Measurements from ENCODE around the gene PHF19. TPM values are rescaled to one million over a fixed set of nuclear protein-coding genes. Genes with fewer than 3 reads are reported as not detected.

PHF19 gene
- total and polyA plus RNA-seq, 2 donors = 32.6 to 47.1 TPM

GRCh38 chr9:120856700-120857099 is 20.3 kb downstream of the PHF19 start:
- WGBS = 95% methylated on average over 4 of the region's 4 CpGs
- DNase-seq (ENCODE audit: low read depth in 6 of 9, low spot score in 9 of 9) = no peak
- Histone ChIP-seq H3K9me3 (ENCODE audit: control insufficient read depth in 2 of 2, insufficient read depth in 1 of 2, low read length in 1 of 2) (no peaks in the 10 kb centered on the region), H3K4me3 (ENCODE audit: low read length in 2 of 2) (no peak overlapping the region), H3K4me1 (ENCODE audit: control insufficient read depth in 2 of 2, insufficient read depth in 2 of 2, low read length in 2 of 2) (no peaks in the 10 kb centered on the region), H3K36me3 (ENCODE audit: control insufficient read depth in 2 of 2, insufficient read depth in 2 of 2, low read length in 1 of 2) (peaks cover 68 to 89% of the 10 kb centered on the region in 2 donors), H3K27me3 (ENCODE audit: control insufficient read depth in 2 of 2, insufficient read depth in 1 of 2, low read length in 1 of 2) (no peaks in the 10 kb centered on the region), H3K27ac (ENCODE audit: low read depth in 1 of 2, low read length in 1 of 2) (no peak overlapping the region)

DNA sequence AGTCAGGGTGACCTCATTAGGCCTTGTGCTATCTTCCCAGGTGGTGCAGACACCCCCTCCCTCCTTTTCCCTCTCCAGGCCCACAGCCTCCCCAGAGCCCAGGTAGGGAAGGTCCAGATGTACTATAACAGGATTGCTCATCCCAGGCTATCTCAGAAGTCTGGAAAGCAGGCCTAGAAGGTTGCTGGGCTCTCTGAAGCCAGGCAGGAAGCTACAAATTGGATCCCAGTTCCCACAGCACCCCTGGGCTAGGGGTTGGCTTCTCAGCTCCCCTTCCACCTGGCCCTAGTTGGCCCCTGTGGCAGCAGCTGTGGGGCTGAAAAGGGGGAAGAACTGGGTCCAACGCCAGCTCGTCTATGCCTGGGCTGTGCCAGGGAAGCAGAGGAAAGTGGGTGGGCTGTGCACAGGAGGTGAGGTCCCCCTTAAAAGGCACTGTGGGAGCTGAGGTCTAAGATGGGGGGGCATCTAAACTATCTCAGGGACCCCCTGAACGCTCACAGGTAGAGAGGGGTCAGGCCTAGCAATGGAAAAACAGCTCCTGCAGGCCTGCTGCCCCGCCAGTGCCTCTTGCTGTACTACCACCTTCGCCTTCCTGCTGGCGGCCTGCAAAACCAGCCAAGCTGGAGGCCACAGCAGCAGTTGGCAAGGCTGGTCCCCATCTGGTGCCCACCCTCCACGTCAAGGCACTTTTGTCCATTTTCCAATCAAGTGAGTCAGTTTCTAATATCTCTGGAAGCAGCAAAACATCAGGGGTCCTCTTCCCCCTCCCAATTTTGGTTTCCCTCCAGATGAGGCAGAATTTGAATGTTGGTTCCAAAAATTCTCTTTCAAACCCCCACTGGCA is 20.9 kb downstream of the PHF19 start:
- H3K4me1 ChIP-seq (ENCODE audit: control insufficient read depth in 2 of 2, insufficient read depth in 2 of 2, low read length in 2 of 2) = no peaks in the 10 kb centered on the region
- no peak overlapping the region for H3K27ac ChIP-seq (ENCODE audit: low read depth in 1 of 2, low read length in 1 of 2)
- H3K9me3 ChIP-seq (ENCODE audit: control insufficient read depth in 2 of 2, insufficient read depth in 1 of 2, low read length in 1 of 2) = no peaks in the 10 kb centered on the region
- no peak for DNase-seq (ENCODE audit: low read depth in 6 of 9, low spot score in 9 of 9)
- WGBS = 97% methylated on average over 7 of the region's 7 CpGs
- H3K27me3 ChIP-seq (ENCODE audit: control insufficient read depth in 2 of 2, insufficient read depth in 1 of 2, low read length in 1 of 2) = no peaks in the 10 kb centered on the region
- H3K4me3 ChIP-seq (ENCODE audit: low read length in 2 of 2) = no peak overlapping the region
- peaks cover 68 to 88% of the 10 kb centered on the region in 2 donors for H3K36me3 ChIP-seq (ENCODE audit: control insufficient read depth in 2 of 2, insufficient read depth in 2 of 2, low read length in 1 of 2)

GRCh38 chr9:120854596-120855327 is 22.2 kb downstream of the PHF19 start:
- Histone ChIP-seq H3K9me3 (ENCODE audit: control insufficient read depth in 2 of 2, insufficient read depth in 1 of 2, low read length in 1 of 2) (no peaks in the 10 kb centered on the region), H3K4me1 (ENCODE audit: control insufficient read depth in 2 of 2, insufficient read depth in 2 of 2, low read length in 2 of 2) (no peaks in the 10 kb centered on the region), H3K36me3 (ENCODE audit: control insufficient read depth in 2 of 2, insufficient read depth in 2 of 2, low read length in 1 of 2) (peaks cover 57 to 78% of the 10 kb centered on the region in 2 donors), H3K27me3 (ENCODE audit: control insufficient read depth in 2 of 2, insufficient read depth in 1 of 2, low read length in 1 of 2) (no peaks in the 10 kb centered on the region), H3K27ac (ENCODE audit: low read depth in 1 of 2, low read length in 1 of 2) (no peak overlapping the region), H3K4me3 (ENCODE audit: low read length in 2 of 2) (no peak overlapping the region)
- WGBS = 94% methylated on average over 3 of the region's 3 CpGs
- no peak for DNase-seq (ENCODE audit: low read depth in 6 of 9, low spot score in 9 of 9)

DNA sequence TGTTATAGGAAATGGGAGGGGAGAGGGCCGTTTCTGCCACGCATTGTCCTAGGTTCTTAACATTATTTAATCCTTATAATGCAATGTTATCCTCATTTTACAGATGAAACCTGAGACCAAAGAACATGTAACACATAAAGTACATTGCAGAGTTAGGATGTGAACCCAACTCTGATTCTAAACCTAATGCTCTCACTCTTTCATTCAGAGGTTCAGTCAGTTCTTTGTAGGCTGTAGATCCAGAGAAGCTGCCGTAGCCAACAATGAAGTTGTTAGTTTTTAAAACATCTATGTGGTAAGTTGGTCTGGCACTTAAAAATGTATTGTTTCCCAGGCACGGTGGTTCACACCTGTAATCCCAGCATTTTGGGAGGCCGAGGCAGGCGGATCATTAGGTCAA is 23.8 kb downstream of the PHF19 start:
- Histone ChIP-seq H3K9me3 (ENCODE audit: control insufficient read depth in 2 of 2, insufficient read depth in 1 of 2, low read length in 1 of 2) (no peaks in the 10 kb centered on the region), H3K36me3 (ENCODE audit: control insufficient read depth in 2 of 2, insufficient read depth in 2 of 2, low read length in 1 of 2) (peaks cover 44 to 75% of the 10 kb centered on the region in 2 donors), H3K27me3 (ENCODE audit: control insufficient read depth in 2 of 2, insufficient read depth in 1 of 2, low read length in 1 of 2) (no peaks in the 10 kb centered on the region), H3K4me1 (ENCODE audit: control insufficient read depth in 2 of 2, insufficient read depth in 2 of 2, low read length in 2 of 2) (no peaks in the 10 kb centered on the region), H3K27ac (ENCODE audit: low read depth in 1 of 2, low read length in 1 of 2) (no peak overlapping the region), H3K4me3 (ENCODE audit: low read length in 2 of 2) (no peak overlapping the region)
- DNase-seq (ENCODE audit: low read depth in 6 of 9, low spot score in 9 of 9) = no peak
- 88% methylated on average over 6 of the region's 6 CpGs for WGBS

GRCh38 chr9:120852240-120853010 is 24.6 kb downstream of the PHF19 start:
- Histone ChIP-seq H3K36me3 (ENCODE audit: control insufficient read depth in 2 of 2, insufficient read depth in 2 of 2, low read length in 1 of 2) (peaks cover 36 to 70% of the 10 kb centered on the region in 2 donors), H3K9me3 (ENCODE audit: control insufficient read depth in 2 of 2, insufficient read depth in 1 of 2, low read length in 1 of 2) (no peaks in the 10 kb centered on the region), H3K4me1 (ENCODE audit: control insufficient read depth in 2 of 2, insufficient read depth in 2 of 2, low read length in 2 of 2) (no peaks in the 10 kb centered on the region), H3K27me3 (ENCODE audit: control insufficient read depth in 2 of 2, insufficient read depth in 1 of 2, low read length in 1 of 2) (no peaks in the 10 kb centered on the region), H3K27ac (ENCODE audit: low read depth in 1 of 2, low read length in 1 of 2) (no peak overlapping the region), H3K4me3 (ENCODE audit: low read length in 2 of 2) (no peak overlapping the region)
- DNase-seq (ENCODE audit: low read depth in 6 of 9, low spot score in 9 of 9) = no peak
- WGBS = 90% methylated on average over 5 of the region's 5 CpGs

- no peak overlapping the region for H3K4me3 ChIP-seq (ENCODE audit: low read length in 2 of 2)
- H3K27me3 ChIP-seq (ENCODE audit: control insufficient read depth in 2 of 2, insufficient read depth in 1 of 2, low read length in 1 of 2) = no peaks in the 10 kb centered on the region
- no peak overlapping the region for H3K27ac ChIP-seq (ENCODE audit: low read depth in 1 of 2, low read length in 1 of 2)
- peaks cover 29 to 62% of the 10 kb centered on the region in 2 donors for H3K36me3 ChIP-seq (ENCODE audit: control insufficient read depth in 2 of 2, insufficient read depth in 2 of 2, low read length in 1 of 2)
- no peaks in the 10 kb centered on the region for H3K9me3 ChIP-seq (ENCODE audit: control insufficient read depth in 2 of 2, insufficient read depth in 1 of 2, low read length in 1 of 2)
- H3K4me1 ChIP-seq (ENCODE audit: control insufficient read depth in 2 of 2, insufficient read depth in 2 of 2, low read length in 2 of 2) = peaks cover 4 to 8% of the 10 kb centered on the region in 2 donors
- DNase-seq (ENCODE audit: low read depth in 6 of 9, low spot score in 9 of 9) = no peak
- WGBS = 100% methylated on average over 1 of the region's 1 CpG
Observed at GRCh38 chr9:120851449-120851848, 25.5 kb downstream of the PHF19 start.

DNA sequence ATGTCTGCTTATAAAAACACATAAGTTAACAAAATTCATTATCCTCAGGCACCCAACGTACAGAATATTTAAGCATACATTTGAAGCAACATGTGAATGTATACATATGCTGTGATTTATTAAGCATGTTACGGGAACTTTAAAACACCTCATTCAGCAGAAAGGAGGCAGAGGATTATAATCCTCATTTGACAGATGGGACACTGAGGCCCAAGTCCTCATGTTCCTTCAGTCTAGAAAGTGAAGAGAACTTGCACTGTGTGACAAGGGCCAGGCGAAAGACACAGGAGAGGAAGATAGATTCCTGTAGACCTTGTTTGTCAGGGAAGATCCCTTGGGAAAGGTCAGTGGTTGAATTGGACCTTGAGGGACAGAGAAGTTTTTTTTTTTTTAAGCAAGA is 26.7 kb downstream of the PHF19 start:
- WGBS = 98% methylated on average over 3 of the region's 3 CpGs
- Histone ChIP-seq H3K27ac (ENCODE audit: low read depth in 1 of 2, low read length in 1 of 2) (no peak overlapping the region), H3K4me1 (ENCODE audit: control insufficient read depth in 2 of 2, insufficient read depth in 2 of 2, low read length in 2 of 2) (peaks cover 12 to 19% of the 10 kb centered on the region in 2 donors), H3K36me3 (ENCODE audit: control insufficient read depth in 2 of 2, insufficient read depth in 2 of 2, low read length in 1 of 2) (peaks cover 28 to 57% of the 10 kb centered on the region in 2 donors), H3K4me3 (ENCODE audit: low read length in 2 of 2) (no peak overlapping the region), H3K27me3 (ENCODE audit: control insufficient read depth in 2 of 2, insufficient read depth in 1 of 2, low read length in 1 of 2) (no peaks in the 10 kb centered on the region), H3K9me3 (ENCODE audit: control insufficient read depth in 2 of 2, insufficient read depth in 1 of 2, low read length in 1 of 2) (no peaks in the 10 kb centered on the region)
- DNase-seq (ENCODE audit: low read depth in 6 of 9, low spot score in 9 of 9) = no peak

DNA sequence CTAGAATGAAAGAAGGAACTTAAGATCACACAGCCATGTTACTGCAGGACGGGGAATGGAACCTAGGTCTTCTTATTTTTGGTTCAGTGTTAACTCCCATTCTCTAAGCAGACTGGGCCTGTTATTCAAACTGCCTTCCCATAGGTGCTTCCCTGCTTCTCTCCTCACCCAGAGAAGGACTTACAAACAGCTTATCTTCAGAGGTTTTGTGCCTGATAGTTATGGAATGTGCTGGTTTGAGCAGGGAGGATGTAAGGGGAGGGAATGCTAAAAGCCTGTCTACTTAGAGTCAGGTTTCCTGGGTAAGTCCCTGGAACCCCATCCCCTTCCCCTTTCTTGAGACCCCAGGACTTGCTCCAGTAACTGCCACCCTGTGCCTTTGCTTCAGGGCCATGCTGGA is 30.1 kb downstream of the PHF19 start:
- Histone ChIP-seq H3K27ac (ENCODE audit: low read depth in 1 of 2, low read length in 1 of 2) (peak overlapping the region in 1 of 2 donors; percentile 20), H3K4me1 (ENCODE audit: control insufficient read depth in 2 of 2, insufficient read depth in 2 of 2, low read length in 2 of 2) (peaks cover 25 to 34% of the 10 kb centered on the region in 2 donors), H3K9me3 (ENCODE audit: control insufficient read depth in 2 of 2, insufficient read depth in 1 of 2, low read length in 1 of 2) (peaks cover 0 to 12% of the 10 kb centered on the region in 2 donors), H3K36me3 (ENCODE audit: control insufficient read depth in 2 of 2, insufficient read depth in 2 of 2, low read length in 1 of 2) (peaks cover 23 to 41% of the 10 kb centered on the region in 2 donors), H3K4me3 (ENCODE audit: low read length in 2 of 2) (no peak overlapping the region), H3K27me3 (ENCODE audit: control insufficient read depth in 2 of 2, insufficient read depth in 1 of 2, low read length in 1 of 2) (no peaks in the 10 kb centered on the region)
- no peak for DNase-seq (ENCODE audit: low read depth in 6 of 9, low spot score in 9 of 9)
- 84% methylated on average over 1 of the region's 1 CpG for WGBS

Measured in thymus (tissue), 11 donors.